H1 (cell line): Measurements from ENCODE around the gene CTBP2. TPM values are rescaled to one million over a fixed set of nuclear protein-coding genes. Genes with fewer than 3 reads are reported as not detected.

ENCODE experiments used
- ASH2L ChIP-seq: fragments of 200-600, 300-600 bp; sonication (generic); IDR thresholded peaks from one replicate; pipeline ENCODE4 v1.7.1; 2017; ENCODE audit warnings: low read length
- CHD7 ChIP-seq: fragments of 300-600 bp; sonication (generic); IDR thresholded peaks from 2 replicates; pipeline ENCODE4 v1.7.1; 2012; ENCODE audit warnings: low read length, moderate library complexity, mild to moderate bottlenecking, inconsistent platforms; ENCODE audit not compliant: insufficient replicate concordance
- EZH2 ChIP-seq: fragments of 200-600 bp; sonication (generic); IDR thresholded peaks from 2 replicates; pipeline ENCODE4 v1.7.1; 2012; ENCODE audit warnings: low read depth, mild to moderate bottlenecking, moderate library complexity, low read length, inconsistent platforms; ENCODE audit not compliant: severe bottlenecking
- PHF8 ChIP-seq: fragments of 200-600 bp; sonication (generic); conservative IDR thresholded peaks from 2 replicates; pipeline ENCODE4 v1.7.1; 2012; ENCODE audit warnings: low read depth, mild to moderate bottlenecking, inconsistent platforms, low read length, moderate library complexity
- POLR2A ChIP-seq, 2 experiments: IDR thresholded peaks; 1 replicate in 1 of 2; 2 replicates in 1 of 2; pipeline ENCODE4 v1.6.1; 2011; ENCODE audit warnings: low read depth in 2 of 2, low read length in 2 of 2, mild to moderate bottlenecking in 2 of 2; ENCODE audit errors: control extremely low read depth in 1 of 2
- RBBP5 ChIP-seq: IDR thresholded peaks from 2 replicates; pipeline ENCODE4 v1.7.1; 2012; ENCODE audit warnings: low read depth, mild to moderate bottlenecking, inconsistent platforms, low read length, moderate library complexity, borderline replicate concordance
- RXRA ChIP-seq: IDR thresholded peaks from 2 replicates; pipeline ENCODE4 v1.6.1; 2011; ENCODE audit warnings: low read depth, mild to moderate bottlenecking, low read length, moderate library complexity; ENCODE audit not compliant: insufficient read depth
- SRF ChIP-seq: IDR thresholded peaks from 2 replicates; pipeline ENCODE4 v1.6.1; 2011; ENCODE audit warnings: mild to moderate bottlenecking, low read depth, low read length, moderate library complexity
- TCF12 ChIP-seq: IDR thresholded peaks from 2 replicates; pipeline ENCODE4 v1.6.1; 2011; ENCODE audit warnings: low read depth, mild to moderate bottlenecking, low read length
- polyA plus RNA-seq, 7 experiments: library from polyadenylated mRNA; depleted of rRNA in 3 of 7; stranded (reverse) in 5 of 7; unstranded in 2 of 7; fragments of >200 nt in 5 of 7; fragments of 200-250 nt in 2 of 7; gene quantifications; 1 replicate in 5 of 7; 2 replicates in 1 of 7; 4 replicates in 1 of 7; pipeline versions ENCODE4 v1.2.1 to v1.2.3, GENCODE V29; 2011 to 2013; ENCODE audit warnings: missing spikeins in 2 of 7, mixed read lengths in 2 of 7
- total RNA-seq: library from RNA; stranded (reverse); fragmentation: NEBNext Ultra II Directional; extraction: Animal tissue kit (Norgen Biotek cat#: 25700); gene quantifications from 2 replicates; pipeline ENCODE4 v1.2.1, GENCODE V29; 2021

The CTBP2 gene
- total and polyA plus RNA-seq, 2 of the 8 experiments (the other 6 are each of a cell fraction or from before 2014, with no cell fraction given): 208 to 221 TPM

- TF ChIP-seq CHD7: no peak
- TF ChIP-seq RXRA: no peak
- no peak for TF ChIP-seq SRF
- TF ChIP-seq RBBP5: no peak
- no peak for TF ChIP-seq PHF8
- TF ChIP-seq ASH2L: no peak
- TF ChIP-seq TCF12: no peak
- no peak for TF ChIP-seq EZH2
- TF ChIP-seq POLR2A (IDR thresholded peaks at IDR 0.05; ENCODE audit: control extremely low read depth in 1 of 2, low read depth in 2 of 2, low read length in 2 of 2): no peak
These were observed 45.5 kb downstream of the CTBP2 start (continued) for GRCh38 chr10:125114761-125115391.
